Erythroblast (primary cell): ENCODE measurements around the gene LIME1.

Source experiments
- DNase-seq, 2 experiments: peaks; one replicate each; lab custom pipeline; 2025; lab: John Stamatoyannopoulos, UW
- GATA1 ChIP-seq: IDR thresholded peaks from 2 replicates; pipeline ENCODE4 v1.6.1; 2011; ENCODE audit warnings: low read depth, mild to moderate bottlenecking, control low read depth, low read length, moderate library complexity
- POLR2A ChIP-seq: IDR thresholded peaks from 2 replicates; pipeline ENCODE4 v1.6.1; 2011; ENCODE audit warnings: mild to moderate bottlenecking, low read length

The LIME1 gene

DNA sequence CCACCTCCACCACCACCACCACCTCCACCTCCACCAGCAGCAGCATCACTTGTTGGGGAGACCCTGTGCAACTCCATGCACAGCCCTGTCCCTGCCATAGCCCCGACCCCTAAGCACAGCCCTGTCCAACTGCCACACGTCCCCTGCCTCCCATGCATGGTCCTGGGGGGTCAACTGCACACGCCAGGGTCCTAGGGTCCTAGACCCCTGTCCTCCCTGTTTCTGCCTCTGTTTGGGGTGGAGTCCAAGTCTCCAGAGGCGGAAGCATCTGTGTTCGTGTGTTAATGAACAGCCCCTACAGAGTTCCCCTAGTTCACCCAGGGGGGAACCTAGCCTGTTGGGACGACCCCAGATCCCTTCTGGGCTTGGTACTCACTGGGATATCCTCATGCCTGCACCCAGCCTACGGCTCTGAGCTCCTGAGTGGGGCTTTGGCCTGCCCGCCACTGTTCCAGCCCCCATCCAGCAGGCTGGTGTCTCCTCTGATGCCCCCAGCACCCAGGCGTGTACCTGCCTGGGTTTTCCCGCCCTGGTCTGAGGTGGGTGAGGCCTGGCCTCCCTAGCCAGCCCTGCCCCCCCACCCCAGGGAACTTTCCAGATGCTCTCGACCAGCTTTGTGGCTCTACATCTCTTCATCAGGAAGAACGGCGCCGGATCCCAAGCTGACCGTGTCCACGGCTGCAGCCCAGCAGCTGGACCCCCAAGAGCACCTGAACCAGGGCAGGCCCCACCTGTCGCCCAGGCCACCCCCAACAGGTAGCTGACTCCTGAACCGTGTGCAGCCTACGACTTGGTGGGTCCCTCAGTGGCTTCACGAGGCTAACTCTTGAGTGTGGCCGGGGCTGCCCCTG is 42.5 kb upstream of the LIME1 start:
- TF ChIP-seq POLR2A (no peak), GATA1 (no peak)
- peak in 1 of 2 experiments; percentile 57 for DNase-seq

DNA sequence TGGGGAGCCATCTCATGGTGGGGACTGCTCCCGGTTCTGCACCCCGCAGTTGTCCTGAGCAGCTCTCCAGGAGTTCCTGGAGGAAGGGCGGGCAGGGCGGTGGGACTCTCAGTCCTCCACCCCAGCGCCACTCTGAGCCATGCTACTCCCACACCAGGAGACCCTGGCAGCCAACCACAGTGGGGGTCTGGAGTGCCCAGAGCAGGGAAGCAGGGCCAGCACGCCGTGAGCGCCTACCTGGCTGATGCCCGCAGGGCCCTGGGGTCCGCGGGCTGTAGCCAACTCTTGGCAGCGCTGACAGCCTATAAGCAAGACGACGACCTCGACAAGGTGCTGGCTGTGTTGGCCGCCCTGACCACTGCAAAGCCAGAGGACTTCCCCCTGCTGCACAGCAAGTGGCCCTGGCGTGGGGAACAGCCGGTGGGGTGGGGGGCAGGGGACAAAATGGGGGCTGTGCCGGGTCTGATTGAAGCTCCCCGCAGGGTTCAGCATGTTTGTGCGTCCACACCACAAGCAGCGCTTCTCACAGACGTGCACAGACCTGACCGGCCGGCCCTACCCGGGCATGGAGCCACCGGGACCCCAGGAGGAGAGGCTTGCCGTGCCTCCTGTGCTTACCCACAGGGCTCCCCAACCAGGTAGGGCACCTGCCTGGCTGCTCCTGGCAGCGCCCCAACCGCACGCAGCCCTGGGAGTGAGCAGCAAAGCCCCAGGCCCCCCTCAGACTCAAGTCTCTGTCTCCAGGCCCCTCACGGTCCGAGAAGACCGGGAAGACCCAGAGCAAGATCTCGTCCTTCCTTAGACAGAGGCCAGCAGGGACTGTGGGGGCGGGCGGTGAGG is 41.7 kb upstream of the LIME1 start:
- TF ChIP-seq POLR2A (no peak), GATA1 (no peak)
- no peak for DNase-seq

GRCh38 chr20:63695424-63696305 is 40.8 kb upstream of the LIME1 start:
- no peak for DNase-seq
- TF ChIP-seq POLR2A (no peak), GATA1 (no peak)

GRCh38 chr20:63696306-63696627 is 40.2 kb upstream of the LIME1 start:
- DNase-seq, result no peak
- no peak for TF ChIP-seq POLR2A
- no peak for TF ChIP-seq GATA1

DNA sequence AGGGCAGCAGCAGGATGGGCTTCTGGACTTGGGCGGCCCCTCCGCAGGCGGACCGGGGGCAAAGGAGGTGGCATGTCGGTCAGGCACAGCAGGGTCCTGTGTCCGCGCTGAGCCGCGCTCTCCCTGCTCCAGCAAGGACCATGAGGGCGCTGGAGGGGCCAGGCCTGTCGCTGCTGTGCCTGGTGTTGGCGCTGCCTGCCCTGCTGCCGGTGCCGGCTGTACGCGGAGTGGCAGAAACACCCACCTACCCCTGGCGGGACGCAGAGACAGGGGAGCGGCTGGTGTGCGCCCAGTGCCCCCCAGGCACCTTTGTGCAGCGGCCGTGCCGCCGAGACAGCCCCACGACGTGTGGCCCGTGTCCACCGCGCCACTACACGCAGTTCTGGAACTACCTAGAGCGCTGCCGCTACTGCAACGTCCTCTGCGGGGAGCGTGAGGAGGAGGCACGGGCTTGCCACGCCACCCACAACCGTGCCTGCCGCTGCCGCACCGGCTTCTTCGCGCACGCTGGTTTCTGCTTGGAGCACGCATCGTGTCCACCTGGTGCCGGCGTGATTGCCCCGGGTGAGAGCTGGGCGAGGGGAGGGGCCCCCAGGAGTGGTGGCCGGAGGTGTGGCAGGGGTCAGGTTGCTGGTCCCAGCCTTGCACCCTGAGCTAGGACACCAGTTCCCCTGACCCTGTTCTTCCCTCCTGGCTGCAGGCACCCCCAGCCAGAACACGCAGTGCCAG is 39.7 kb upstream of the LIME1 start, which contains the start of gene TNFRSF6B:
TSS of gene TNFRSF6B (plus strand) at position 25 of the 729 bp plus-strand sequence. CDS start at position 141, 116 bp downstream.
- DNase-seq, result no peak
- TF ChIP-seq GATA1, result no peak
- peak; percentile 48 for TF ChIP-seq POLR2A

- peak; percentile 36 for TF ChIP-seq POLR2A
- no peak for TF ChIP-seq GATA1
- no peak for DNase-seq
Measured at GRCh38 chr20:63697357-63697867, 39.1 kb upstream of the LIME1 start.

DNA sequence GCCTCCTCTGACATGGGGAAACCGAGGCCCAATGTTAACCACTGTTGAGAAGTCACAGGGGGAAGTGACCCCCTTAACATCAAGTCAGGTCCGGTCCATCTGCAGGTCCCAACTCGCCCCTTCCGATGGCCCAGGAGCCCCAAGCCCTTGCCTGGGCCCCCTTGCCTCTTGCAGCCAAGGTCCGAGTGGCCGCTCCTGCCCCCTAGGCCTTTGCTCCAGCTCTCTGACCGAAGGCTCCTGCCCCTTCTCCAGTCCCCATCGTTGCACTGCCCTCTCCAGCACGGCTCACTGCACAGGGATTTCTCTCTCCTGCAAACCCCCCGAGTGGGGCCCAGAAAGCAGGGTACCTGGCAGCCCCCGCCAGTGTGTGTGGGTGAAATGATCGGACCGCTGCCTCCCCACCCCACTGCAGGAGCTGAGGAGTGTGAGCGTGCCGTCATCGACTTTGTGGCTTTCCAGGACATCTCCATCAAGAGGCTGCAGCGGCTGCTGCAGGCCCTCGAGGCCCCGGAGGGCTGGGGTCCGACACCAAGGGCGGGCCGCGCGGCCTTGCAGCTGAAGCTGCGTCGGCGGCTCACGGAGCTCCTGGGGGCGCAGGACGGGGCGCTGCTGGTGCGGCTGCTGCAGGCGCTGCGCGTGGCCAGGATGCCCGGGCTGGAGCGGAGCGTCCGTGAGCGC is 38.5 kb upstream of the LIME1 start:
- no peak for DNase-seq
- TF ChIP-seq GATA1 (no peak), POLR2A (no peak)

GRCh38 chr20:63698739-63699465 is 37.6 kb upstream of the LIME1 start:
- no peak for DNase-seq
- TF ChIP-seq GATA1 (no peak), POLR2A (no peak)

- no peak for DNase-seq
- TF ChIP-seq GATA1 (no peak), POLR2A (no peak)
Measured at GRCh38 chr20:63699466-63700198, 36.8 kb upstream of the LIME1 start.

- TF ChIP-seq GATA1 (no peak), POLR2A (peak; percentile 18)
- no peak for DNase-seq
Measured at GRCh38 chr20:63700199-63701050, 36.0 kb upstream of the LIME1 start.
